Esophagus squamous epithelium (tissue), 5 donors: ENCODE data around the gene SCRN1. TPM values are rescaled to one million over a fixed set of nuclear protein-coding genes. Genes with fewer than 3 reads are reported as not detected.
A peak's percentile ranks its signal among the peaks of the same experiment; 100 is the strongest.

Experiments
- DNase-seq: peaks from one replicate; lab custom pipeline; 2025; lab: John Stamatoyannopoulos, UW
- H3K27ac ChIP-seq, 4 donors: fragments of 200-600 bp; sonication (generic); one replicate each; pipeline ENCODE4 v1.5.1; 2016 to 2019; ENCODE audit warnings: mild to moderate bottlenecking in 1 of 4
- H3K27me3 ChIP-seq, 4 donors: fragments of 200-600 bp; sonication (generic); 1 replicate in 3 of 4; 2 replicates in 1 of 4; pipeline versions ENCODE4 v1.5.1 to v1.6.0; 2017 to 2021; ENCODE audit warnings: antibody characterized with exemption in 1 of 4
- H3K36me3 ChIP-seq, 3 donors: fragments of 200-600 bp; sonication (generic); one replicate each; pipeline ENCODE4 v1.5.1; 2016 to 2019
- H3K4me1 ChIP-seq, 3 donors: fragments of 200-600 bp; sonication (generic); one replicate each; pipeline ENCODE4 v1.5.1; 2017 to 2019
- H3K4me3 ChIP-seq, 4 donors: fragments of 200-600 bp; sonication (generic); 1 replicate in 3 of 4; 2 replicates in 1 of 4; pipeline ENCODE4 v1.5.1; 2016 to 2019; ENCODE audit warnings: mild to moderate bottlenecking in 2 of 4, moderate library complexity in 1 of 4
- H3K9me3 ChIP-seq, 3 donors: fragments of 200-600 bp; sonication (generic); one replicate each; pipeline ENCODE4 v1.5.1; 2016 to 2019
- CTCF ChIP-seq, 6 experiments: fragments of 450-650 bp in 4 of 6; fragments of 200-600 bp in 2 of 6; sonication (generic) in 2 of 6; IDR thresholded peaks; one replicate each; pipeline ENCODE4 v1.5.1; 2016 to 2019; ENCODE audit warnings: antibody characterized with exemption in 6 of 6, mild to moderate bottlenecking in 4 of 6, moderate library complexity in 4 of 6
- POLR2A ChIP-seq, 4 donors: fragments of 450-650 bp; IDR thresholded peaks; one replicate each; pipeline ENCODE4 v1.6.1; 2017; ENCODE audit warnings: antibody characterized with exemption in 4 of 4, mild to moderate bottlenecking in 4 of 4, moderate library complexity in 3 of 4
- WGBS, 2 donors: methylation state at CpG; one replicate each; pipeline ENCODE4 v1.1.5; 2018; 5-methylcytosine and 5-hydroxymethylcytosine counted together
- intact Hi-C: fragments of 100-400 bp; cut with DNase I; formaldehyde crosslinking; loops from one replicate; pipeline ENCODE4 v1.15.0; 2022
- total RNA-seq, 4 donors: library from RNA; depleted of rRNA; stranded (reverse); fragments of >200 nt; gene quantifications; one replicate each; pipeline ENCODE4 v1.1.0, GENCODE V29; 2016
- donor health status: DM: yes; HTN: yes; CAD: no.

SCRN1 gene
- total RNA-seq, 4 donors from 2014 or later = 6.3 to 27.8 (median 20.5) TPM

GRCh38 chr7:30032310-30033125 is 42.9 kb upstream of the SCRN1 start:
- intact Hi-C loops = no loop called here
- Histone ChIP-seq H3K4me1 (peaks cover 10 to 31% (median 10%) of the 10 kb centered on the region in 3 donors), H3K4me3 (no peak overlapping the region), H3K27me3 (no peaks in the 10 kb centered on the region), H3K9me3 (no peaks in the 10 kb centered on the region), H3K36me3 (no peaks in the 10 kb centered on the region), H3K27ac (no peak overlapping the region)
- no peak for DNase-seq
- 54 to 63% methylated on average over 4 of the region's 4 CpGs for WGBS, 2 donors
- TF ChIP-seq CTCF (IDR thresholded peaks at IDR 0.05) = no peak
- no peak for TF ChIP-seq POLR2A (IDR thresholded peaks at IDR 0.05)

GRCh38 chr7:30029696-30030095 is 40.1 kb upstream of the SCRN1 start:
- Histone ChIP-seq H3K4me1 (peaks cover 17 to 48% (median 20%) of the 10 kb centered on the region in 3 donors), H3K27me3 (no peaks in the 10 kb centered on the region), H3K9me3 (no peaks in the 10 kb centered on the region), H3K36me3 (no peaks in the 10 kb centered on the region), H3K4me3 (peak overlapping the region; percentile 71 to 94 (median 92)), H3K27ac (peak overlapping the region in 2 of 4 donors; percentile 92 to 94)
- intact Hi-C loops = no loop called here
- no peak for DNase-seq
- 17 to 18% methylated on average over 6 of the region's 6 CpGs for WGBS, 2 donors
- TF ChIP-seq CTCF (IDR thresholded peaks at IDR 0.05) (peak in 1 of 6 experiments; percentile 18), POLR2A (IDR thresholded peaks at IDR 0.05) (no peak)

- DNase-seq = no peak
- Histone ChIP-seq H3K4me1 (peaks cover 22 to 56% (median 22%) of the 10 kb centered on the region in 3 donors), H3K36me3 (no peaks in the 10 kb centered on the region), H3K4me3 (peak overlapping the region; percentile 71 to 94 (median 92)), H3K9me3 (no peaks in the 10 kb centered on the region), H3K27me3 (no peaks in the 10 kb centered on the region), H3K27ac (peak overlapping the region; percentile 83 to 95 (median 93))
- TF ChIP-seq CTCF (IDR thresholded peaks at IDR 0.05) = peak in 1 of 6 experiments; percentile 17
- TF ChIP-seq POLR2A (IDR thresholded peaks at IDR 0.05) = no peak
- WGBS, 2 donors = 0% methylated on average over 16 to 20 of the region's 42 CpGs
- intact Hi-C loops = no loop called here
These were observed 39.4 kb upstream of the SCRN1 start for GRCh38 chr7:30028749-30029635.

- Histone ChIP-seq H3K36me3 (no peaks in the 10 kb centered on the region), H3K4me3 (peak within 1 kb of the TSS; percentile 71 to 94 (median 92)), H3K27ac (peak within 1 kb of the TSS; percentile 83 to 95 (median 93)), H3K4me1 (peaks cover 22 to 63% (median 25%) of the 10 kb centered on the region in 3 donors), H3K27me3 (no peaks in the 10 kb centered on the region), H3K9me3 (no peaks in the 10 kb centered on the region)
- intact Hi-C loops = no loop called here
- peak in 2 of 6 experiments; percentile 16 to 41 for TF ChIP-seq CTCF (IDR thresholded peaks at IDR 0.05)
- TF ChIP-seq POLR2A (IDR thresholded peaks at IDR 0.05) = peak in 3 of 4 donors; percentile 32 to 87 (median 55)
- WGBS, 2 donors = 0% methylated on average over 1 of the region's 70 CpGs; no CpG with 5 or more reads in 1 of the 2 donors
- peak; percentile 55 for DNase-seq
These were observed 38.7 kb upstream of the SCRN1 start, which contains the start of gene PLEKHA8 for GRCh38 chr7:30028216-30028748. Gene PLEKHA8 (plus strand): TSS chr7:30028412. CDS start chr7:30028763, 351 bp downstream.
